ENCODE measurements around the gene PRKD3.

PRKD3 gene

DNA sequence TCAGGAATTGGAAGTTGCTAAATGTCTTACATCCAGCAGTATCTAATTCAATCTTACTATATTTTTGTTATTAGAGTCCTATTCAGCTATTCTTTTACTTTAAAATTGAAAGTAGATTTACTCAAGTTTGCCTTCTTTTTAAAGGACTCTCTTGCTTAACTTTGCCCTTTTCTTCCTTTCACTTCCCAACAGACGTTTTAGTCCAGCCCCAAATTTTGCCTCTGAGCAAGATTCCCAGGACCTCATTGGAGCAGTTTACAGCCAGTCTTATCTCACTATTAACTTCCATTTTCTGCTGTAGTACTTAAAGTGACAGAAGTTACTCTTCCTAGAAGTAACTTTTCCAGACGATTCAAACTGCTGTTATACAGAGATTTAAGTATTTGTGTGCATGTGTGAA, 1.7 kb upstream of the PRKD3 start:
- no peak overlapping the region for H3K4me3 ChIP-seq (ENCODE audit: control insufficient read depth, low read depth, low read length)
- TF ChIP-seq CTCF (IDR thresholded peaks at IDR 0.05; ENCODE audit: control insufficient read depth, insufficient read depth, low read depth, low read length, missing control alignments): no peak
- peak; percentile 59 for DNase-seq (ENCODE audit: low read depth)

DNA sequence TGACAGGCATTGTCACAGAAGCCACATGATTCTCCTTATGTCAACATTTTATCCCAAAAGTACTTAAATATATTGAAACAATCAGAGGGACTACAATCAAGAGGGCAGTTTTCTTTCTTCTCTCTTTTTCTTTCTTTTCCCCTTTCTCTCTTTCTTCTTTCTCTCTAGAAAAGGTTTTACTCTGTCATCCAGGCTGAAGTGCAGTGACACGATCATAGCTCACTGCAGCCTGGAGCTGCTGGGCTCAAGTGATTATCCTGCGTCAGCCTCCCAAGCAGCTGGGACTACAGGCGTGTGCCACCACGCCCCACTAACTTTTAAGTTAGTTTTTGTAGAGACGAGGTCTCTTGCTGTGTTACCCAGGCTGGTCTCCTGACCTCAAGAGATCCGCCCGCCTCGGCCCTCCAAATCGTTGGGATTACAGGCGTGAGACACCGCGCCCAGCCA, 1.0 kb upstream of the PRKD3 start:
- peak overlapping the region; percentile 68 for H3K4me3 ChIP-seq (ENCODE audit: control insufficient read depth, low read depth, low read length)
- TF ChIP-seq CTCF (IDR thresholded peaks at IDR 0.05; ENCODE audit: control insufficient read depth, insufficient read depth, low read depth, low read length, missing control alignments): no peak
- no peak for DNase-seq (ENCODE audit: low read depth)

- H3K4me3 ChIP-seq (ENCODE audit: control insufficient read depth, low read depth, low read length): peak overlapping the region; percentile 68
- no peak for DNase-seq (ENCODE audit: low read depth)
- no peak for TF ChIP-seq CTCF (IDR thresholded peaks at IDR 0.05; ENCODE audit: control insufficient read depth, insufficient read depth, low read depth, low read length, missing control alignments)
Measured at GRCh38 chr2:37324536-37324785, 172 bp downstream of the PRKD3 start.

GRCh38 chr2:37323781-37324535, 675 bp downstream of the PRKD3 start:
- no peak for TF ChIP-seq CTCF (IDR thresholded peaks at IDR 0.05; ENCODE audit: control insufficient read depth, insufficient read depth, low read depth, low read length, missing control alignments)
- no peak for DNase-seq (ENCODE audit: low read depth)
- H3K4me3 ChIP-seq (ENCODE audit: control insufficient read depth, low read depth, low read length): peak overlapping the region; percentile 68

DNA sequence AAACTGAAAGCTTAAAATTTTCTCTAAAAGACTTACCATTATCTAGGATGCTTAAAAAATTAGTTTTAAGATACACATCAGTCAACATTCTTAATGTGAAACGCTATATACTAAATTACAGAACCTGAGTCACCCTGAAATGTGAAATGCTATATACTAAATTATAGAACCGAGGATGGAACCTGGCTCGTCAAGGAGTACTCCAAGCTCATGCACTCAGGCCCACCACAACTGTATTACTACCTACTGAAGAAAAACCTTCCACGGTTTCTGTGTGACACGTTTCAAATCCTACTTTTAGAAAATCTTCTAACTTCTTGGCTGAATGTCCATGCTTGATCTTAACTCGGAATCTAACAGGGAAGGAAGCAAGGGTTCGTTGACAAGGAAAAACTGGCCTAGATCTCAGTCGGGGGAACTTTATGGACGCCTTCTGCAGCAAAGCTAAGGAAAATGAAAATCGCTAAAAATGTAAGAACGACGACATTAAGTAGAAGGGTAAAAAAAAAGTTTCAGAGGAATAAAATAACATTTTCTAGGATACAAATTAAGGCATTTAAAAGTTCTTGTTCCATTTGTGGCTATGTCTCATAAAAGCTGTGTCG, 1.4 kb downstream of the PRKD3 start:
- DNase-seq (ENCODE audit: low read depth): no peak
- TF ChIP-seq CTCF (IDR thresholded peaks at IDR 0.05; ENCODE audit: control insufficient read depth, insufficient read depth, low read depth, low read length, missing control alignments): no peak
- H3K4me3 ChIP-seq (ENCODE audit: control insufficient read depth, low read depth, low read length): peak overlapping the region; percentile 68

- no peak overlapping the region for H3K4me3 ChIP-seq (ENCODE audit: control insufficient read depth, low read depth, low read length)
- no peak for DNase-seq (ENCODE audit: low read depth)
- TF ChIP-seq CTCF (IDR thresholded peaks at IDR 0.05; ENCODE audit: control insufficient read depth, insufficient read depth, low read depth, low read length, missing control alignments): no peak
Measured at GRCh38 chr2:37322368-37322767, 2.3 kb downstream of the PRKD3 start.
